ENCODE results near the gene SMAD1.

Gene SMAD1

GRCh38 chr4:145490361-145490760 lies 8.7 kb downstream of the SMAD1 start:
- no peak for FAIRE-seq

GRCh38 chr4:145490796-145491195 lies 9.1 kb downstream of the SMAD1 start:
- FAIRE-seq: no peak

DNA sequence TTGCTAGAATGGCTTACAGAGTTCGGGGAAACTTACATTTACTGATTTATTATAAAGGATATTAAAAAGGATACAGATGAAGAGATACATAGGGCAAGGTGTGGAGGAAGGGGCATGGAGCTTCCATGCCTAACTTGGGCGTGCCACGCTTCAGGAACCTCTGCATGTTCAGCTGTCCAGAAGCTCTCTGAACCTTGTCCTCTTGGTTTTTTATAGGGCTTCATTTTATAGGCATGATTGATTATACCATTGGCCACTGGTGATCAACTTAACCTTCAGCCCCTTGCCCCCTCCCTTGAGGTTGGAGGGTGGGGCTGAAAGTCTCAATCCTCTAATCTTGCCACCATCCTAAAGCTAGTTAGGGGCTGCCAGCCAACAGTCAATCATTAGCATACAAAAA lies 10.7 kb downstream of the SMAD1 start:
- FAIRE-seq: no peak

GRCh38 chr4:145493166-145493565 lies 11.5 kb downstream of the SMAD1 start:
- FAIRE-seq: no peak

GRCh38 chr4:145494666-145495270 lies 13.1 kb downstream of the SMAD1 start:
- no peak for FAIRE-seq

GRCh38 chr4:145496292-145496691 lies 14.6 kb downstream of the SMAD1 start:
- no peak for FAIRE-seq

- FAIRE-seq: no peak
These were observed 15.8 kb downstream of the SMAD1 start for GRCh38 chr4:145497199-145498149.

DNA sequence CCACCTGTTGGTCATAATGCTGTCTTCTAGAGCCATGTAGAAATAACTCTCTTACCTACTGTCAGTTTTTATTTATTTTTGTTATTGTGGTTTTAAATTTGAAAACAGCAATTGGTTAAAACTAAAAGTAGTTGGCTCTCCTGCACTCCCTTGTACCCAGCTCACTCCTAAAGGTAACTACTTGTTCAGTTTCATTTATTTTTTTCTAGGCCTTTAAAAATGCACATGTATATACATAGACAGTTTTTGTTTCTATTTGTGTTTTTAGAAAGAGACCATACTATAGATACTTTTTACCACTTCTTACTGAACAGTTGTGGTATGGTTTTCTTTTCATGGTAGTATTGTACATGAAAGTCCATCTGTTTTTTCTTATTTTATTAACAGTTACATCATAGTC lies 16.8 kb downstream of the SMAD1 start:
- FAIRE-seq: no peak

- FAIRE-seq: no peak
These were observed 19.5 kb downstream of the SMAD1 start for GRCh38 chr4:145501051-145501660.

DNA sequence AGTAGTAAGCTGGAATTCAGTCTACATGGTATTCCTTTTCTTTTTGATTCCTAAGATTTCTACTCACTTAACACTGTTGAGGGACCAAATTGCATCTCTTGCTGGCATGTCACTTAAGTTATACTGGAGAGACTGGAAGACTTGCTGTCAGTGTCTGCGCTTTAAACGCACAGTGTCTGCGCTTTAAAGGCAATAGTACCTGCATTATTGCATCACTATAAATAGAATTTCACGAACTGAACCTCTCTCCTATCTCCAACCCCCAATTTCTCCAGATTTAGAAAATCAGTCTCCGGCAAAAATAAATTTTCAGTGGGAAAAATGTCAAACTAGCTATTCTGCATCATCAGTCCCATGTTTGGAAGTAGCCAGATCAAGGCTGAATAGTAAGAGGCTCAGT lies 21.2 kb downstream of the SMAD1 start:
- FAIRE-seq: no peak

- FAIRE-seq: no peak
These were observed 21.9 kb downstream of the SMAD1 start for GRCh38 chr4:145503486-145504072.

GRCh38 chr4:145505995-145506394 lies 24.3 kb downstream of the SMAD1 start:
- FAIRE-seq: peak; percentile 5

DNA sequence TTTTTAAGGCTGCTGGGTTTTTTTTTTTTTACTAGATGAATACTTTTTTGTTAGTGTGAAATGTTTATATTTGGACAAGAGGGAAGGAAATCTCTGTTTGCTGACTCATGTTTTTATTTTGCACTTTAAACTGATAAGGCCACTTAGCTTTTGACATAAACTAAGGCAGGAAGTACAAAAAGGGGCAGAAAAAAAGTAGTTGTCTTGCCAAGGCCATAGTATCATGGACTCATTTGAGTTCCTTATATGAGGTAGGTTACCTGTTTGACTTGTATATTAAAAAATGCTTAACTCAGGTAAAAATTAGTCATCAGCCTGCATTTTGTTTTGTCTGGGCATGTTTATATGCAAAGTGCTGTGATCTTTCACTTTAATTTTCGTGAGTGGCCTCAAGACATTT lies 26.0 kb downstream of the SMAD1 start:
- FAIRE-seq: peak; percentile 96

DNA sequence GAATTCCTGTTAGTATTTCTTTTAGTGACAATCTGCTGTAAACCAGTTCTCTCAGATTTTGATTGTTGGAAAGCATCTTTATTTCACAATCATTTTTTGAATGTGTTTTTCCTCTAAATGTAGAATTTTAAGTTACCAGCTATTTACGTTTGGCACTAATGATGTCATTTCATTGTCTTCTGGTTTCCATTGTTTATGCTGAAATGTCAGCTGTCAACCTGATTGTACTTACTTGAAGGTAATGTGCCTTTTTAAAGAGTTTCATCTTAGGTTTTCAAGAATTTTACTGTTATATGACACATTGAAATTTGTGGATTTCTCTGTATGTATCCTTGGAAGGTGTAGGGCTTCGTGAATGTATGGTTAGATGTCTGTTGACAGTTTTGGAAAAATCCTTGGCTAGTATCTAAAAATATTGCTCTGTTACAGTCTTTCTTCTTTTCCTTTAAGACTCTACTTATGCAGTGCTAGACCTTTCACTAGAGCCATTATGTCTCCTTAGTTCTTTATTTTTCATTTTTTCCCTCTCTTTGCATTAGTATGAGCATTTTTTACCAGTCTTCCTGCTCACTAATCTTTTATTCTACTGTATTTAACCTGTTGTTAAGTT lies 30.4 kb downstream of the SMAD1 start:
- FAIRE-seq: no peak

DNA sequence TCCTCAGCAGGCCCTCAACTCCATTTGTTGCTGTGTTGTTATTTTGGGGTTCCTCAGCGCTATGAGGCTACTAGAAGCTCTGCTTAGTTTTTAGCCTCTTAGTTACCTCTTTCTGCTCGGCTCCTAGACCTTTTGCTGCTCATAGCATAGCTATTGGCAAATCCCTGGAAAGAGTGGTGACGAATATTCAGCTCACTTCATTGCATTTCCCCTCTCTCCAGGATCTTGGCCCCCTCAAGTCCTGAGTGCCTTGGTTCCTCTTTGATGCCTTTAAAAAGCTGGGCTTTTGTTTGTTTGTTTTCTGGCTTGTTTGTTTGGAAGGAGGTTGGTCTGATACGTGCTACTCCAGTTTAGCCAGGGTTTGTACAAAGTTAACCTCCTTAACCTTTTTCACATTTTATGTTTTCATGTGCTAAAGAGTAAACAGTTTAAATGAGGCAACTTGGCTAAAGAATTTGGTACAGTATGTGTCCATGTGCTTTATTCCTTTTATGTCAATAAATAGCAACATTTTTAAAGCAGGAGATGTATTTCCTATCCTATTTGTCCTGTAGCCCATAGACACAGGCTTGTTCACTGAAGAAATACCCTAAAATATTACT lies 31.5 kb downstream of the SMAD1 start:
- no peak for FAIRE-seq

- FAIRE-seq: no peak
These were observed 38.5 kb downstream of the SMAD1 start for GRCh38 chr4:145520172-145520571.

DNA sequence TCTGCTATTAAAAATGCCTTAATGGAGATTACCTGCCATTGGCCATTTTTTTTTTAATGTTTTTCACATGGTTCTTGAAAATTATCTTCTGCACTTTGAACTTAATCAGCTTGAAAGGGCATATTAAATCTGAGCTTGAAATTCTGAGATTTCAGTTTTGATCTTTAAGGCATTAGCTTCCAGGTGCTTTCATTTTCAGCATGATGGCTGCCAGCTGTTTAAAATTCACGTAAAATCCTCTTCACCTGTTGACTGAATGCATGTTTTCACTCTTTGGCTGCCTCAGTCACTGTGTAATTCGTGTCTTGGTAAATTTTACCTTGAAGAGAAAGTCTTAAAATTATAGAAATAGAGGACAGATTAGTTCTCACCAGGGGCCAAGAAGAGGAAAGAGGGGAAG lies 39.6 kb downstream of the SMAD1 start:
- FAIRE-seq: no peak

DNA sequence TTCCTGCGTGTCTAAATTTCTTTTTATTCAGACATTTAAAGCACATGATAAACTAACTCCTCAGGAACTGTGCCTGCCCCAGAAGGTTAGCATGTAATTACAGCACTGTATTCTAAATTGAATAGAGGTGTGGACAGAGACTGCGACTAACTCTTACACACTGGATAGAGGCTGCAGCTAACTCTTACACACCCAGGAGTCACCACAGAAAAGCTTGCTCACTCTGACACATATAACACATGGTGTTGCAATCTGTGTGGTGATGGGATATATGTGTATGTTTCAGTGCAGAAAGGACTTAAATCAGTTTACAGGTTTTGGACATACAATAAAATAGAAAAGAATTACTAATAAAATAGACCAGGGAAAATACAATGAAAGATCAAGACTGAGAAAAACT lies 41.5 kb downstream of the SMAD1 start:
- no peak for FAIRE-seq

- no peak for FAIRE-seq
These were observed 42.9 kb downstream of the SMAD1 start for GRCh38 chr4:145524552-145524951.

- FAIRE-seq: no peak
These were observed 43.7 kb downstream of the SMAD1 start for GRCh38 chr4:145525291-145525740.

DNA sequence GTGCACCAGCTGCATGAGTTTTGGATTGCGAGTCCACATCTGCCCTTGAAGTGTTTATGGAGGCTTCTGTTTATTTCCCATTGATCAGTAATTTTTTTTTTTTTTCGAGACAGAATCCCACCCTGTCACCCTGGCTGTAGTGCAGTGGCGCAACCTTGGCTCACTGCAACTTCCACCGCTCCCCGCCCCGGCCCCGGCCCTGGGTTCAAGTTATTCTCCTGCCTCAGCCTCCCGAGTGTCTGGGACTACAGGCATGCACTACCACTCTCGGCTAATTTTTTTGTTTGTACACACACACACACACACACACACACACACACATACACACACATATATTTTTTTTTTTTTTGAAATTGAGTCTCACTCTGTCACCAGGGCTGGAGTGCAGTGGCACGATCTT lies 46.1 kb downstream of the SMAD1 start:
- no peak for FAIRE-seq

DNA sequence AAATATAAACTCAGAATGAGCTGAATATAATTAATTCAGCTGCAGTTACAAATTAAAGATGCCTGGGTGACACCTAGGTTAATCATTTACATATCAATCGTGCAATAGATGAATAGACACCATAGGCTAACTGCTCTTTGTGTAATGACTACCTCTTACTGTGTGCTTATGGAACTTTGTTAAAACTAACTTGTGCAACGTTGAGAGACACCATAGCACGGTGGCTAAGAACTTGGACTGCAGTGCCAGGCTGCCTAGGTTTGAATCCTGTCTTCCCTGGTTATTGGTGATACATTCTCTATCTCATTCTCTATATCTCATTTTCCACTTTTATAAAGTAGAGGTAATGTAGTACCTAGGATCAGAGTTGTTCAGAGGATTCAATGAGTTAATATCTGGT lies 46.9 kb downstream of the SMAD1 start:
- no peak for FAIRE-seq

GRCh38 chr4:145530189-145530588 lies 48.5 kb downstream of the SMAD1 start:
- FAIRE-seq: no peak

Measured in islet of Langerhans (tissue), 1 donor.